Tibial nerve (tissue), 4 donors: Measurements from ENCODE around the gene MOSMO.

Experiments used
- EP300 ChIP-seq, 2 donors: sonication (generic); formaldehyde crosslinking; IDR thresholded peaks; one replicate each; pipeline ENCODE4 v1.6.1; 2017; ENCODE audit warnings: antibody characterized with exemption in 2 of 2, mild to moderate bottlenecking in 1 of 2
- POLR2A ChIP-seq, 2 donors: fragments of 450-650 bp; IDR thresholded peaks; one replicate each; pipeline ENCODE4 v1.6.1; 2017; ENCODE audit warnings: antibody characterized with exemption in 2 of 2, mild to moderate bottlenecking in 2 of 2, moderate library complexity in 2 of 2
- TF ChIP-seq, protein P1 (sequence below), 5 experiments: fragments of 200-600 bp in 3 of 5; fragments of 450-650 bp in 2 of 5; sonication (generic) in 3 of 5; IDR thresholded peaks; one replicate each; pipeline ENCODE4 v1.5.1; 2016 to 2019; ENCODE audit warnings: antibody characterized with exemption in 5 of 5, mild to moderate bottlenecking in 3 of 5, moderate library complexity in 2 of 5

DNA sequence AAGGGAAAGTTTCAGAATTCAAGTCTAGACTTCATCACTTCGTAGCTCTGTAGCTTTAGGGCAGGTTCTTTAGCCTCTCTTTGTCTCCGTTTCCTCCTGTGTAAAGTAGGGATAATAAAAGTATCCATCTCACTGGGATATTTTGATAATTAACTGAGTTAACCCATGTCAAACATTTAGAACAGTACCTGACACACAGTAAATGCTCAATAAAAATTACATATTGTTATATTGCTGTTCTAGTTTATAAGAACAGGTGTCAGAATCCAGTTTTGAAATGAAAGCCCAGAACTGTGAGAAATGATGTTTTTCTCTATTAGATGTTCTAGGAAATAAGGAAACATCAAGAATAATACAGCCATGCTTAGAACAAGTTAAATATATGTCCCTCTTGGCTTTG, 4.3 kb downstream of the MOSMO start:
- TF ChIP-seq, protein P1, sequence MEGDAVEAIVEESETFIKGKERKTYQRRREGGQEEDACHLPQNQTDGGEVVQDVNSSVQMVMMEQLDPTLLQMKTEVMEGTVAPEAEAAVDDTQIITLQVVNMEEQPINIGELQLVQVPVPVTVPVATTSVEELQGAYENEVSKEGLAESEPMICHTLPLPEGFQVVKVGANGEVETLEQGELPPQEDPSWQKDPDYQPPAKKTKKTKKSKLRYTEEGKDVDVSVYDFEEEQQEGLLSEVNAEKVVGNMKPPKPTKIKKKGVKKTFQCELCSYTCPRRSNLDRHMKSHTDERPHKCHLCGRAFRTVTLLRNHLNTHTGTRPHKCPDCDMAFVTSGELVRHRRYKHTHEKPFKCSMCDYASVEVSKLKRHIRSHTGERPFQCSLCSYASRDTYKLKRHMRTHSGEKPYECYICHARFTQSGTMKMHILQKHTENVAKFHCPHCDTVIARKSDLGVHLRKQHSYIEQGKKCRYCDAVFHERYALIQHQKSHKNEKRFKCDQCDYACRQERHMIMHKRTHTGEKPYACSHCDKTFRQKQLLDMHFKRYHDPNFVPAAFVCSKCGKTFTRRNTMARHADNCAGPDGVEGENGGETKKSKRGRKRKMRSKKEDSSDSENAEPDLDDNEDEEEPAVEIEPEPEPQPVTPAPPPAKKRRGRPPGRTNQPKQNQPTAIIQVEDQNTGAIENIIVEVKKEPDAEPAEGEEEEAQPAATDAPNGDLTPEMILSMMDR (IDR thresholded peaks at IDR 0.05) = no peak
- TF ChIP-seq EP300 (IDR thresholded peaks at IDR 0.05) (no peak), POLR2A (IDR thresholded peaks at IDR 0.05) (no peak)
